GM21367 (cell line): ENCODE measurements around the gene RBFOX2.
"Not testable (repeated sequence)": the region's sequence is repeated elsewhere in the genome, so short reads cannot be mapped to it uniquely, and the experiment has no call there.

ENCODE experiments used
- ATAC-seq: cut with Tn5 transposase; IDR thresholded peaks from one replicate; pipeline ENCODE4 v1.9.1; 2021; ENCODE audit not compliant: unreplicated experiment

The RBFOX2 gene

GRCh38 chr22:35743326-35743860 is 285.2 kb downstream of the RBFOX2 start:
- no peak for ATAC-seq

- no peak for ATAC-seq
Measured at GRCh38 chr22:35742342-35743100, 286.1 kb downstream of the RBFOX2 start.

- ATAC-seq = no peak
Measured at GRCh38 chr22:35740616-35741015, 288.0 kb downstream of the RBFOX2 start.

- ATAC-seq = no peak
Measured at GRCh38 chr22:35739931-35740380, 288.7 kb downstream of the RBFOX2 start.

- no peak for ATAC-seq
Measured at GRCh38 chr22:35739076-35739930, 289.3 kb downstream of the RBFOX2 start.

- ATAC-seq = not testable (repeated sequence)
Measured at GRCh38 chr22:35737886-35738285, 290.7 kb downstream of the RBFOX2 start.

GRCh38 chr22:35736701-35737100 is 291.9 kb downstream of the RBFOX2 start:
- no peak for ATAC-seq

- ATAC-seq = no peak
Measured at GRCh38 chr22:35736166-35736565, 292.5 kb downstream of the RBFOX2 start.

- ATAC-seq = no peak
Measured at GRCh38 chr22:35735542-35735941, 293.1 kb downstream of the RBFOX2 start.

GRCh38 chr22:35734517-35734827 is 294.2 kb downstream of the RBFOX2 start:
- ATAC-seq = no peak

GRCh38 chr22:35733791-35734516 is 294.7 kb downstream of the RBFOX2 start:
- ATAC-seq = no peak

GRCh38 chr22:35733036-35733435 is 295.6 kb downstream of the RBFOX2 start:
- ATAC-seq = no peak

GRCh38 chr22:35732116-35732515 is 296.5 kb downstream of the RBFOX2 start:
- ATAC-seq = no peak

GRCh38 chr22:35731321-35731720 is 297.3 kb downstream of the RBFOX2 start:
- ATAC-seq = no peak

GRCh38 chr22:35729309-35729698 is 299.3 kb downstream of the RBFOX2 start:
- no peak for ATAC-seq

GRCh38 chr22:35728639-35729308 is 299.9 kb downstream of the RBFOX2 start:
- ATAC-seq = no peak

GRCh38 chr22:35727436-35727835 is 301.2 kb downstream of the RBFOX2 start:
- ATAC-seq = no peak

GRCh38 chr22:35726933-35727332 is 301.7 kb downstream of the RBFOX2 start:
- ATAC-seq = no peak

GRCh38 chr22:35726398-35726797 is 302.2 kb downstream of the RBFOX2 start:
- no peak for ATAC-seq

- no peak for ATAC-seq
Measured at GRCh38 chr22:35725521-35725920, 303.1 kb downstream of the RBFOX2 start.

GRCh38 chr22:35721960-35722359 is 306.7 kb downstream of the RBFOX2 start:
- ATAC-seq = no peak
